Measurements from ENCODE around the gene C1orf167. TPM values are rescaled to one million over a fixed set of nuclear protein-coding genes. Genes with fewer than 3 reads are reported as not detected.

C1orf167 gene
- total and polyA plus RNA-seq, 2 experiments from 2014 or later = 1.7 to 2.2 TPM

DNA sequence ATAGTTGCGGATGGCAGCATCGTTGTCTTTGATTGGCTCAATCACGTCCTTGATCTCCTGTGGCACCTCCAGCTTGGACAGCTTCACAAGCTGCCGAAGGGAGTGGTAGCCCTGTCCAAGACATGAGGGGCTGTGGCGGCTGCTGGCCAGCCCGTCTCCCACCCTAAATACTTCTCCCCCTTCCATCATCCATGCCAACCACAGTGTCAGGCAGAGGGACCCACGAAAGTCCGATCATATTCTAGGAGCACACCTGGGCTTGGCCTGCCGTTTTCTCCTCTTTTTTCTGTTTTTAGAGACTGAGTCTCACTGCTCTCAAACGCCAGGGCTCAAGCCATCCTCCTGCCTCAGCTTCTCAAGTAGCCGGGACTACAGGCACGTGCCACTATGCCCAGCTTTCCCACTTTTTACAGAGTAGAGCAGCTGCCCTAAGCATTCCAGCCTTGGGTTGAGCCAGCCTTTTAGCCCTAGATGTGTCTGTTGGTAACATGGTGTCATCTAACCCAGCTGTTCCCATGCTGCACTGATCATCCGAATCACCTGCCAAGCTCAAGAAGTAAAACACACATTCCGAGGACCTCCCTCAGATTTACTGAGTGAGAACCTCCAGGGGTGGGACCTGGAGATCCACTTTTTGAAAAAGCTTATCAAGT is 33.4 kb downstream of the C1orf167 start (continued):
- TF ChIP-seq, protein P1, sequence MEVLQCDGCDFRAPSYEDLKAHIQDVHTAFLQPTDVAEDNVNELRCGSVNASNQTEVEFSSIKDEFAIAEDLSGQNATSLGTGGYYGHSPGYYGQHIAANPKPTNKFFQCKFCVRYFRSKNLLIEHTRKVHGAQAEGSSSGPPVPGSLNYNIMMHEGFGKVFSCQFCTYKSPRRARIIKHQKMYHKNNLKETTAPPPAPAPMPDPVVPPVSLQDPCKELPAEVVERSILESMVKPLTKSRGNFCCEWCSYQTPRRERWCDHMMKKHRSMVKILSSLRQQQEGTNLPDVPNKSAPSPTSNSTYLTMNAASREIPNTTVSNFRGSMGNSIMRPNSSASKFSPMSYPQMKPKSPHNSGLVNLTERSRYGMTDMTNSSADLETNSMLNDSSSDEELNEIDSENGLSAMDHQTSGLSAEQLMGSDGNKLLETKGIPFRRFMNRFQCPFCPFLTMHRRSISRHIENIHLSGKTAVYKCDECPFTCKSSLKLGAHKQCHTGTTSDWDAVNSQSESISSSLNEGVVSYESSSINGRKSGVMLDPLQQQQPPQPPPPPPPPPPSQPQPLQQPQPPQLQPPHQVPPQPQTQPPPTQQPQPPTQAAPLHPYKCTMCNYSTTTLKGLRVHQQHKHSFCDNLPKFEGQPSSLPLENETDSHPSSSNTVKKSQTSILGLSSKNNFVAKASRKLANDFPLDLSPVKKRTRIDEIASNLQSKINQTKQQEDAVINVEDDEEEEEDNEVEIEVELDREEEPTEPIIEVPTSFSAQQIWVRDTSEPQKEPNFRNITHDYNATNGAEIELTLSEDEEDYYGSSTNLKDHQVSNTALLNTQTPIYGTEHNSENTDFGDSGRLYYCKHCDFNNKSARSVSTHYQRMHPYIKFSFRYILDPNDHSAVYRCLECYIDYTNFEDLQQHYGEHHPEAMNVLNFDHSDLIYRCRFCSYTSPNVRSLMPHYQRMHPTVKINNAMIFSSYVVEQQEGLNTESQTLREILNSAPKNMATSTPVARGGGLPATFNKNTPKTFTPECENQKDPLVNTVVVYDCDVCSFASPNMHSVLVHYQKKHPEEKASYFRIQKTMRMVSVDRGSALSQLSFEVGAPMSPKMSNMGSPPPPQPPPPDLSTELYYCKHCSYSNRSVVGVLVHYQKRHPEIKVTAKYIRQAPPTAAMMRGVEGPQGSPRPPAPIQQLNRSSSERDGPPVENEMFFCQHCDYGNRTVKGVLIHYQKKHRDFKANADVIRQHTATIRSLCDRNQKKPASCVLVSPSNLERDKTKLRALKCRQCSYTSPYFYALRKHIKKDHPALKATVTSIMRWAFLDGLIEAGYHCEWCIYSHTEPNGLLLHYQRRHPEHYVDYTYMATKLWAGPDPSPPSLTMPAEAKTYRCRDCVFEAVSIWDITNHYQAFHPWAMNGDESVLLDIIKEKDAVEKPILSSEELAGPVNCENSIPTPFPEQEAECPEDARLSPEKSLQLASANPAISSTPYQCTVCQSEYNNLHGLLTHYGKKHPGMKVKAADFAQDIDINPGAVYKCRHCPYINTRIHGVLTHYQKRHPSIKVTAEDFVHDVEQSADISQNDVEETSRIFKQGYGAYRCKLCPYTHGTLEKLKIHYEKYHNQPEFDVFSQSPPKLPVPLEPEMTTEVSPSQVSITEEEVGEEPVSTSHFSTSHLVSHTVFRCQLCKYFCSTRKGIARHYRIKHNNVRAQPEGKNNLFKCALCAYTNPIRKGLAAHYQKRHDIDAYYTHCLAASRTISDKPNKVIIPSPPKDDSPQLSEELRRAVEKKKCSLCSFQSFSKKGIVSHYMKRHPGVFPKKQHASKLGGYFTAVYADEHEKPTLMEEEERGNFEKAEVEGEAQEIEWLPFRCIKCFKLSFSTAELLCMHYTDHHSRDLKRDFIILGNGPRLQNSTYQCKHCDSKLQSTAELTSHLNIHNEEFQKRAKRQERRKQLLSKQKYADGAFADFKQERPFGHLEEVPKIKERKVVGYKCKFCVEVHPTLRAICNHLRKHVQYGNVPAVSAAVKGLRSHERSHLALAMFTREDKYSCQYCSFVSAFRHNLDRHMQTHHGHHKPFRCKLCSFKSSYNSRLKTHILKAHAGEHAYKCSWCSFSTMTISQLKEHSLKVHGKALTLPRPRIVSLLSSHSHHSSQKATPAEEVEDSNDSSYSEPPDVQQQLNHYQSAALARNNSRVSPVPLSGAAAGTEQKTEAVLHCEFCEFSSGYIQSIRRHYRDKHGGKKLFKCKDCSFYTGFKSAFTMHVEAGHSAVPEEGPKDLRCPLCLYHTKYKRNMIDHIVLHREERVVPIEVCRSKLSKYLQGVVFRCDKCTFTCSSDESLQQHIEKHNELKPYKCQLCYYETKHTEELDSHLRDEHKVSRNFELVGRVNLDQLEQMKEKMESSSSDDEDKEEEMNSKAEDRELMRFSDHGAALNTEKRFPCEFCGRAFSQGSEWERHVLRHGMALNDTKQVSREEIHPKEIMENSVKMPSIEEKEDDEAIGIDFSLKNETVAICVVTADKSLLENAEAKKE (CRISPR knock-in tag; IDR thresholded peaks at IDR 0.05) = no peak

DNA sequence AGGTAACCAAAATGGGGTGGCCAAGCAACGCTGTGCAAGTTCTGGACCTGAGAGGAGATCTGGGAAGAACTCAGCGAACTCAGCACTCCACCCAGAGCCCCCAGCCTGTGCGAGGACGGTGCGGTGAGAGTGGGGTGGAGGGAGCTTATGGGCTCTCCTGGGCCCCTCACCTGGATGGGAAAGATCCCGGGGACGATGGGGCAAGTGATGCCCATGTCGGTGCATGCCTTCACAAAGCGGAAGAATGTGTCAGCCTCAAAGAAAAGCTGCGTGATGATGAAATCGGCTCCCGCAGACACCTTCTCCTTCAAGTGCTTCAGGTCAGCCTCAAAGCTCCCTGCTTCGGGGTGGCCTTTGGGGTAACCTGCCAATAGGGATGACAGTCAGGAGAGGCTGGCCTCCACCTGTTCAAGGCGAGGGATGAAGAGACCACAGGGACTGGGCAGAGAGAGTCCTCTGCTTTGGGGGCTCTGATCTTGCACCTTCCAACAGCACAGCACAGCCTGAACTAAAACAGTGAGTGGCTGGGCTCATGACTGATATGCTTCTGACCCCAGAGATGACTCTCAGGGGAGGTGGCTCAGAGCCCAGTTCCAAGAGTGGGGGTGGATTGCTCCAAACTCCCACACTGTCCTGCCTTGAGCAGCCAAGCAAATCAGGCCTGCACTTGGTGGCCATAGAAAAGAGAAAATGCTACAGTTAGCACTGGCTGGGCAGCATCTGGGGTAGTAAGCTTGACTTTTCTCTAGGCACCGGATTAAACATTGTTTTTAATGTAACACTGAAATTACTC is 34.2 kb downstream of the C1orf167 start:
- Histone ChIP-seq H4K20me1 (replicated peaks; ENCODE audit: insufficient read depth) (no peaks in the 10 kb centered on the region; the same call in none of the 2 replicates), H3K4me2 (no peak overlapping the region), H3K79me2 (replicated peaks; ENCODE audit: insufficient read depth) (no peaks in the 10 kb centered on the region), H3K36me3 (ENCODE audit: insufficient read depth) (no peaks in the 10 kb centered on the region), H3K4me3 (no peak overlapping the region), H3K9me2 (ENCODE audit: insufficient read depth) (no peaks in the 10 kb centered on the region), H3K27ac (ENCODE audit: low read depth) (no peak overlapping the region), H2AFZ (no peak overlapping the region), H3F3A (replicated peaks; ENCODE audit: low read depth) (no peaks in the 10 kb centered on the region; the same call in 1 of the 2 replicates), H3K27me3 (ENCODE audit: insufficient read depth) (no peaks in the 10 kb centered on the region), H3K4me1 (ENCODE audit: insufficient read depth) (no peaks in the 10 kb centered on the region)
- DNase-seq (ENCODE audit: low spot score) (no peak), ATAC-seq (no peak)
- Mint-ChIP-seq H3K27me3 (ENCODE audit: insufficient read depth, low read depth, poor library complexity) (peaks cover 7% of the 10 kb centered on the region), H3K27ac (no peak overlapping the region), H3K36me3 (ENCODE audit: low read depth) (peaks cover 40% of the 10 kb centered on the region), H3K4me3 (no peak overlapping the region), H3K9me3 (no peaks in the 10 kb centered on the region), H3K4me1 (no peaks in the 10 kb centered on the region)
- TF ChIP-seq STAT1 (IDR thresholded peaks at IDR 0.05; ENCODE audit: unreplicated experiment) (no peak), CREB1 (CRISPR knock-in tag; IDR thresholded peaks at IDR 0.05; ENCODE audit: low read depth) (no peak), NANOG (IDR thresholded peaks at IDR 0.05; ENCODE audit: borderline replicate concordance) (no peak)
- TF ChIP-seq, protein P2, sequence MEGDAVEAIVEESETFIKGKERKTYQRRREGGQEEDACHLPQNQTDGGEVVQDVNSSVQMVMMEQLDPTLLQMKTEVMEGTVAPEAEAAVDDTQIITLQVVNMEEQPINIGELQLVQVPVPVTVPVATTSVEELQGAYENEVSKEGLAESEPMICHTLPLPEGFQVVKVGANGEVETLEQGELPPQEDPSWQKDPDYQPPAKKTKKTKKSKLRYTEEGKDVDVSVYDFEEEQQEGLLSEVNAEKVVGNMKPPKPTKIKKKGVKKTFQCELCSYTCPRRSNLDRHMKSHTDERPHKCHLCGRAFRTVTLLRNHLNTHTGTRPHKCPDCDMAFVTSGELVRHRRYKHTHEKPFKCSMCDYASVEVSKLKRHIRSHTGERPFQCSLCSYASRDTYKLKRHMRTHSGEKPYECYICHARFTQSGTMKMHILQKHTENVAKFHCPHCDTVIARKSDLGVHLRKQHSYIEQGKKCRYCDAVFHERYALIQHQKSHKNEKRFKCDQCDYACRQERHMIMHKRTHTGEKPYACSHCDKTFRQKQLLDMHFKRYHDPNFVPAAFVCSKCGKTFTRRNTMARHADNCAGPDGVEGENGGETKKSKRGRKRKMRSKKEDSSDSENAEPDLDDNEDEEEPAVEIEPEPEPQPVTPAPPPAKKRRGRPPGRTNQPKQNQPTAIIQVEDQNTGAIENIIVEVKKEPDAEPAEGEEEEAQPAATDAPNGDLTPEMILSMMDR (conservative IDR thresholded peaks at IDR 0.05; ENCODE audit: low read depth in 2 of 2) = no peak
- TF ChIP-seq, protein P3, sequence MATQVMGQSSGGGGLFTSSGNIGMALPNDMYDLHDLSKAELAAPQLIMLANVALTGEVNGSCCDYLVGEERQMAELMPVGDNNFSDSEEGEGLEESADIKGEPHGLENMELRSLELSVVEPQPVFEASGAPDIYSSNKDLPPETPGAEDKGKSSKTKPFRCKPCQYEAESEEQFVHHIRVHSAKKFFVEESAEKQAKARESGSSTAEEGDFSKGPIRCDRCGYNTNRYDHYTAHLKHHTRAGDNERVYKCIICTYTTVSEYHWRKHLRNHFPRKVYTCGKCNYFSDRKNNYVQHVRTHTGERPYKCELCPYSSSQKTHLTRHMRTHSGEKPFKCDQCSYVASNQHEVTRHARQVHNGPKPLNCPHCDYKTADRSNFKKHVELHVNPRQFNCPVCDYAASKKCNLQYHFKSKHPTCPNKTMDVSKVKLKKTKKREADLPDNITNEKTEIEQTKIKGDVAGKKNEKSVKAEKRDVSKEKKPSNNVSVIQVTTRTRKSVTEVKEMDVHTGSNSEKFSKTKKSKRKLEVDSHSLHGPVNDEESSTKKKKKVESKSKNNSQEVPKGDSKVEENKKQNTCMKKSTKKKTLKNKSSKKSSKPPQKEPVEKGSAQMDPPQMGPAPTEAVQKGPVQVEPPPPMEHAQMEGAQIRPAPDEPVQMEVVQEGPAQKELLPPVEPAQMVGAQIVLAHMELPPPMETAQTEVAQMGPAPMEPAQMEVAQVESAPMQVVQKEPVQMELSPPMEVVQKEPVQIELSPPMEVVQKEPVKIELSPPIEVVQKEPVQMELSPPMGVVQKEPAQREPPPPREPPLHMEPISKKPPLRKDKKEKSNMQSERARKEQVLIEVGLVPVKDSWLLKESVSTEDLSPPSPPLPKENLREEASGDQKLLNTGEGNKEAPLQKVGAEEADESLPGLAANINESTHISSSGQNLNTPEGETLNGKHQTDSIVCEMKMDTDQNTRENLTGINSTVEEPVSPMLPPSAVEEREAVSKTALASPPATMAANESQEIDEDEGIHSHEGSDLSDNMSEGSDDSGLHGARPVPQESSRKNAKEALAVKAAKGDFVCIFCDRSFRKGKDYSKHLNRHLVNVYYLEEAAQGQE (IDR thresholded peaks at IDR 0.05; ENCODE audit: unreplicated experiment) = no peak
